Transverse colon (tissue), 4 donors: ENCODE results near the gene POU6F1. TPM values are rescaled to one million over a fixed set of nuclear protein-coding genes. Genes with fewer than 3 reads are reported as not detected.
A peak's percentile ranks its signal among the peaks of the same experiment; 100 is the strongest.

Source experiments
- DNase-seq: peaks from one replicate; pipeline ENCODE4 v3.0.0-alpha.2; 2019
- H3K27ac ChIP-seq, 4 donors: fragments of 200-600 bp; sonication (generic); 2 replicates each; pipeline ENCODE4 v1.5.1; 2016 to 2018; ENCODE audit warnings: inconsistent platforms in 4 of 4
- H3K27me3 ChIP-seq: fragments of 200-600 bp; sonication (generic); 2 replicates; pipeline ENCODE4 v1.5.1; 2017; ENCODE audit warnings: inconsistent platforms
- H3K36me3 ChIP-seq, 4 donors: fragments of 200-600 bp; sonication (generic); 2 replicates each; pipeline ENCODE4 v1.5.1; 2017 to 2019; ENCODE audit warnings: inconsistent platforms in 4 of 4
- H3K4me1 ChIP-seq, 4 donors: fragments of 200-600 bp; sonication (generic); 2 replicates each; pipeline ENCODE4 v1.5.1; 2017 to 2020; ENCODE audit warnings: inconsistent platforms in 4 of 4
- H3K4me3 ChIP-seq, 4 donors: fragments of 200-600 bp; sonication (generic); 1 replicate in 1 of 4; 2 replicates in 3 of 4; pipeline versions ENCODE4 v1.5.1 to v1.6.1; 2017 to 2019; ENCODE audit warnings: inconsistent platforms in 4 of 4
- H3K9me3 ChIP-seq, 2 donors: fragments of 200-600 bp; sonication (generic); 2 replicates each; pipeline ENCODE4 v1.5.1; 2017 to 2019; ENCODE audit warnings: inconsistent platforms in 2 of 2
- CTCF ChIP-seq, 5 experiments: fragments of 200-600 bp in 3 of 5; fragments of 450-650 bp in 2 of 5; sonication (generic) in 3 of 5; IDR thresholded peaks; 1 replicate in 2 of 5; 2 replicates in 3 of 5; pipeline ENCODE4 v1.5.1; 2016 to 2017; ENCODE audit warnings: antibody characterized with exemption in 5 of 5, inconsistent platforms in 3 of 5, mild to moderate bottlenecking in 2 of 5, moderate library complexity in 1 of 5
- EP300 ChIP-seq: sonication (generic); formaldehyde crosslinking; IDR thresholded peaks from one replicate; pipeline ENCODE4 v1.6.1; 2017; ENCODE audit warnings: antibody characterized with exemption, low read depth
- POLR2A ChIP-seq: fragments of 450-650 bp; IDR thresholded peaks from one replicate; pipeline ENCODE4 v1.6.1; 2016; ENCODE audit warnings: antibody characterized with exemption, mild to moderate bottlenecking, moderate library complexity
- POLR2AphosphoS5 ChIP-seq, 3 donors: sonication (generic); formaldehyde crosslinking; IDR thresholded peaks; one replicate each; pipeline ENCODE4 v1.6.1; 2016; ENCODE audit warnings: antibody characterized with exemption in 3 of 3
- WGBS, 2 donors: methylation state at CpG; one replicate each; pipeline ENCODE4 v1.1.5; 2018; ENCODE audit warnings: low coverage in 1 of 2; 5-methylcytosine and 5-hydroxymethylcytosine counted together
- in situ Hi-C, 4 donors: fragments of 200-750 bp; cut with MboI; loops; one replicate each; pipeline versions ENCODE4 v1.15.0 to v1.15.1; 2017; ENCODE audit warnings: low sequenced_read_pairs in 3 of 4, low pct_ligation_motif_present in 1 of 4, low pct_unique_long_range_greater_than_20kb in 1 of 4
- intact Hi-C: fragments of 100-400 bp; cut with DNase I; formaldehyde crosslinking; loops from one replicate; pipeline ENCODE4 v1.15.1; 2023; ENCODE audit warnings: low total_unique reads
- total RNA-seq, 4 donors: library from RNA; depleted of rRNA; stranded (reverse); fragments of >200 nt; gene quantifications; one replicate each; pipeline ENCODE4 v1.1.0, GENCODE V29; 2016

Gene POU6F1
- total RNA-seq, 4 donors from 2014 or later, result 3.7 to 6.5 (median 6.1) TPM

GRCh38 chr12:51183816-51184215, 34.0 kb downstream of the POU6F1 start:
- TF ChIP-seq POLR2AphosphoS5 (IDR thresholded peaks at IDR 0.05) (no peak), CTCF (IDR thresholded peaks at IDR 0.05) (no peak), EP300 (no peak), POLR2A (no peak)
- DNase-seq, result peak; percentile 40
- Histone ChIP-seq H3K4me3 (no peak overlapping the region), H3K4me1 (no peaks in the 10 kb centered on the region), H3K27ac (no peak overlapping the region), H3K9me3 (no peaks in the 10 kb centered on the region), H3K27me3 (no peaks in the 10 kb centered on the region), H3K36me3 (no peaks in the 10 kb centered on the region)
- intact Hi-C loops (no loop called here), in situ Hi-C loops (no loop called here)
- WGBS, 2 donors, result 47% methylated on average over 3 of the region's 3 CpGs; no CpG with 5 or more reads in 1 of the 2 donors

GRCh38 chr12:51183349-51183748, 34.5 kb downstream of the POU6F1 start:
- Histone ChIP-seq H3K27me3 (no peaks in the 10 kb centered on the region), H3K36me3 (no peaks in the 10 kb centered on the region), H3K9me3 (no peaks in the 10 kb centered on the region), H3K27ac (no peak overlapping the region), H3K4me3 (no peak overlapping the region), H3K4me1 (no peaks in the 10 kb centered on the region)
- no peak for DNase-seq
- intact Hi-C loops, result no loop called here
- WGBS, 2 donors, result 80 to 87% methylated on average over 3 of the region's 3 CpGs
- in situ Hi-C loops, result no loop called here
- TF ChIP-seq CTCF (IDR thresholded peaks at IDR 0.05), result no peak
- no peak for TF ChIP-seq POLR2AphosphoS5 (IDR thresholded peaks at IDR 0.05)
- no peak for TF ChIP-seq POLR2A
- no peak for TF ChIP-seq EP300

GRCh38 chr12:51181558-51181957, 36.3 kb downstream of the POU6F1 start:
- H3K36me3 ChIP-seq, result no peaks in the 10 kb centered on the region
- no peak for DNase-seq
- TF ChIP-seq CTCF (IDR thresholded peaks at IDR 0.05) (no peak), POLR2A (no peak), EP300 (no peak), POLR2AphosphoS5 (IDR thresholded peaks at IDR 0.05) (no peak)
- H3K27me3 ChIP-seq, result no peaks in the 10 kb centered on the region
- H3K4me3 ChIP-seq, result no peak overlapping the region
- WGBS, 2 donors, result 40 to 82% methylated on average over 1 to 5 of the region's 5 CpGs
- no peak overlapping the region for H3K27ac ChIP-seq
- in situ Hi-C loops, result no loop called here
- no peaks in the 10 kb centered on the region for H3K4me1 ChIP-seq
- no peaks in the 10 kb centered on the region for H3K9me3 ChIP-seq
- intact Hi-C loops, result no loop called here

GRCh38 chr12:51177897-51178296, 40.0 kb downstream of the POU6F1 start:
- intact Hi-C loops (no loop called here), in situ Hi-C loops (no loop called here)
- no peak overlapping the region for H3K4me3 ChIP-seq
- peaks cover 0 to 3% (median 0%) of the 10 kb centered on the region in 4 donors for H3K4me1 ChIP-seq
- H3K9me3 ChIP-seq, result no peaks in the 10 kb centered on the region
- no peaks in the 10 kb centered on the region for H3K36me3 ChIP-seq
- no peaks in the 10 kb centered on the region for H3K27me3 ChIP-seq
- H3K27ac ChIP-seq, result no peak overlapping the region
- no peak for DNase-seq
- no peak for TF ChIP-seq POLR2A
- TF ChIP-seq POLR2AphosphoS5 (IDR thresholded peaks at IDR 0.05), result no peak
- TF ChIP-seq CTCF (IDR thresholded peaks at IDR 0.05), result no peak
- TF ChIP-seq EP300, result no peak
- WGBS, 2 donors, result 55 to 76% methylated on average over 1 to 2 of the region's 2 CpGs
